Prostate gland (tissue), 2 donors: ENCODE results near the gene CACNG6.

Experiments
- POLR2AphosphoS5 ChIP-seq: sonication (generic); formaldehyde crosslinking; IDR thresholded peaks from one replicate; pipeline ENCODE4 v1.6.1; 2017; ENCODE audit warnings: antibody characterized with exemption
- TF ChIP-seq, protein P1 (sequence below), 4 experiments: fragments of 200-600 bp in 2 of 4; fragments of 450-650 bp in 2 of 4; sonication (generic) in 2 of 4; IDR thresholded peaks; 1 replicate in 3 of 4; 2 replicates in 1 of 4; pipeline ENCODE4 v1.5.1; 2016 to 2019; ENCODE audit warnings: antibody characterized with exemption in 4 of 4, mild to moderate bottlenecking in 2 of 4, moderate library complexity in 2 of 4

DNA sequence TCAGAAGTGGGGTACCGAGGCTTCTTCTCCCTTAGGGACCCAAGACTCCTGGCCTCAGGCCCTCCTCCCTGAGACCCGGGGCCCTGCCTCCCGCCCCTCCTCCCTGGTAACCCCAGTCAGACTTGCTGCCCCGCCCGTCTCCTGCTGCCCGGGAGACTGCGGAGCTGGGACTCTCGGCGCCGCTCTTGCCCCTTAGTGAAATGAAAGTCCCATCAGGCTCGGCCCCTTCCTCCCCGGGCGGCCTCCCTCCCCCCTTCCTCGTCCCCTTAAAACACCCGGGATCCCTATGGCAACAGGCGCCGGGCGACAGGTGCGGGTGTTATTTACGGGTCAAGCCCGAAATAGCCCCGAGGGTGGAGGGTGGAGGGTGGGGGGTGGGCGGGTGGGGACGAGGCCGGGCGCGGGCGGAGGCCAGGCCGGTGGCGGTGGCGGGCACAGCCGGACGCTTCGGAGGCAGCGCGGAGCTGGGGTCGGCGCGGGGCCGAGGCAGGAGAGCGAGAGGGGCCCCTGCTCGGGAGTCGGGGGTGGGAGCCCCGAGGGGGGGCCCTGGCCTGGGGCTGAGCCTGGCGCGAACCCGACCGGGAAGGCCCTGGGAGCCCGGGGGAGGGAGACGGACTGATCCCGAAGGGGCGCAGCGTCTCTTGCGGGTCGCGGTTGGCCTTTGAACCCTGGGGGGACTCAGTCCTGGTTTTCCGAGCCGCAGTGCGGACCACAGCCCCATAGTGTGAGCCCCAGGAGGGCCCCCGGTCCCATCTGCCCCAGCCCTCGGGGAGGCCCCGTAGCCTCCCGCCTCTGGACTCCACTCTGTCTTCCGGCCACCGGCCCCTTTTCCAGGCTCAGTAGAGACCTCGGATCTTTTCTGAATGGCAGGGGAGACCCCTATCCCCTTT lies at the start of gene CACNG6:
- TF ChIP-seq POLR2AphosphoS5, result no peak
- TF ChIP-seq, protein P1, sequence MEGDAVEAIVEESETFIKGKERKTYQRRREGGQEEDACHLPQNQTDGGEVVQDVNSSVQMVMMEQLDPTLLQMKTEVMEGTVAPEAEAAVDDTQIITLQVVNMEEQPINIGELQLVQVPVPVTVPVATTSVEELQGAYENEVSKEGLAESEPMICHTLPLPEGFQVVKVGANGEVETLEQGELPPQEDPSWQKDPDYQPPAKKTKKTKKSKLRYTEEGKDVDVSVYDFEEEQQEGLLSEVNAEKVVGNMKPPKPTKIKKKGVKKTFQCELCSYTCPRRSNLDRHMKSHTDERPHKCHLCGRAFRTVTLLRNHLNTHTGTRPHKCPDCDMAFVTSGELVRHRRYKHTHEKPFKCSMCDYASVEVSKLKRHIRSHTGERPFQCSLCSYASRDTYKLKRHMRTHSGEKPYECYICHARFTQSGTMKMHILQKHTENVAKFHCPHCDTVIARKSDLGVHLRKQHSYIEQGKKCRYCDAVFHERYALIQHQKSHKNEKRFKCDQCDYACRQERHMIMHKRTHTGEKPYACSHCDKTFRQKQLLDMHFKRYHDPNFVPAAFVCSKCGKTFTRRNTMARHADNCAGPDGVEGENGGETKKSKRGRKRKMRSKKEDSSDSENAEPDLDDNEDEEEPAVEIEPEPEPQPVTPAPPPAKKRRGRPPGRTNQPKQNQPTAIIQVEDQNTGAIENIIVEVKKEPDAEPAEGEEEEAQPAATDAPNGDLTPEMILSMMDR (IDR thresholded peaks at IDR 0.05), result no peak
